H1 (cell line): ENCODE measurements around the gene CX3CL1. TPM values are rescaled to one million over a fixed set of nuclear protein-coding genes. Genes with fewer than 3 reads are reported as not detected.

Source experiments
- CTCF ChIA-PET: fragments of 300-600 bp; sonication (Branson Sonifier 250); formaldehyde crosslinking; loops from one replicate; lab custom pipeline; 2021; ENCODE audit not compliant: partially characterized antibody; lab: Charles Lee
- POLR2A ChIA-PET: fragments of 300-600 bp; sonication (Branson Sonifier 250); formaldehyde crosslinking; loops from one replicate; lab custom pipeline; 2021; ENCODE audit warnings: inconsistent platforms; ENCODE audit not compliant: partially characterized antibody; lab: Charles Lee
- DNase-seq, 2 experiments: peaks; one replicate each; pipeline versions ENCODE4 v3.0.0 to v3.0.0-alpha.2; 2010 to 2022; ENCODE audit warnings: low spot score in 2 of 2, low read depth in 1 of 2, mixed read lengths in 1 of 2
- FAIRE-seq: peaks from 2 replicates; lab custom pipeline; 2011; peaks lifted over from hg19 to GRCh38; lab: Jason Lieb, UNC
- H2AFZ ChIP-seq: 2 replicates; pipeline ENCODE4 v1.8.1; 2012; ENCODE audit warnings: low read length, inconsistent platforms
- H2AK5ac ChIP-seq: 2 replicates; pipeline ENCODE4 v1.6.1; 2013; ENCODE audit warnings: low read depth, low read length
- H2BK120ac ChIP-seq: replicated peaks from 2 replicates; pipeline ENCODE3; 2013; ENCODE audit warnings: low read depth, low read length, inconsistent platforms
- H2BK12ac ChIP-seq: 2 replicates; pipeline ENCODE4 v1.6.1; 2013; ENCODE audit warnings: low read depth, low read length
- H2BK15ac ChIP-seq: 2 replicates; pipeline ENCODE4 v1.6.1; 2013; ENCODE audit warnings: low read length
- H2BK20ac ChIP-seq: 2 replicates; pipeline ENCODE4 v1.6.1; 2013; ENCODE audit warnings: low read length
- H2BK5ac ChIP-seq: 2 replicates; pipeline ENCODE4 v1.6.1; 2013; ENCODE audit warnings: low read depth, low read length
- H3K14ac ChIP-seq: 2 replicates; pipeline ENCODE4 v1.6.1; 2013; ENCODE audit warnings: inconsistent platforms; ENCODE audit not compliant: insufficient read length
- H3K18ac ChIP-seq: 2 replicates; pipeline ENCODE4 v1.6.1; 2013; ENCODE audit warnings: low read length; ENCODE audit errors: extremely low read depth
- H3K23ac ChIP-seq: 2 replicates; pipeline ENCODE4 v1.6.1; 2013; ENCODE audit warnings: inconsistent platforms; ENCODE audit not compliant: insufficient read length
- H3K23me2 ChIP-seq: 2 replicates; pipeline ENCODE4 v1.6.1; 2013; ENCODE audit warnings: low read depth, low read length
- H3K27ac ChIP-seq: 2 replicates; pipeline ENCODE4 v1.6.1; 2011; ENCODE audit warnings: low read depth, low read length, inconsistent platforms
- H3K27me3 ChIP-seq, 4 experiments: replicated peaks in 1 of 4; 1 replicate in 1 of 4; 2 replicates in 3 of 4; pipeline versions ENCODE4 v1.6.1 to v1.8.1; 2011 to 2013; ENCODE audit warnings: low read length in 3 of 4, mild to moderate bottlenecking in 3 of 4, inconsistent platforms in 2 of 4, mixed read lengths in 2 of 4, moderate library complexity in 1 of 4; ENCODE audit not compliant: control insufficient read depth in 3 of 4, insufficient read depth in 3 of 4; ENCODE audit errors: extremely low read depth in 1 of 4
- H3K36me3 ChIP-seq, 4 experiments: 2 replicates each; pipeline versions ENCODE4 v1.6.1 to v1.8.1; 2011 to 2013; ENCODE audit warnings: mild to moderate bottlenecking in 4 of 4, low read length in 3 of 4, moderate library complexity in 2 of 4, control low read depth in 1 of 4, inconsistent platforms in 1 of 4; ENCODE audit not compliant: insufficient read depth in 4 of 4, control insufficient read depth in 2 of 4
- H3K4ac ChIP-seq: replicated peaks from 2 replicates; pipeline ENCODE3; 2013; ENCODE audit warnings: low read length, low read depth, mixed read lengths, inconsistent platforms; ENCODE audit not compliant: insufficient read length
- H3K4me1 ChIP-seq, 4 experiments: replicated peaks in 1 of 4; 1 replicate in 1 of 4; 2 replicates in 3 of 4; pipeline versions ENCODE4 v1.6.1 to v1.8.1; 2011 to 2013; ENCODE audit warnings: low read length in 3 of 4, inconsistent platforms in 2 of 4, mixed read lengths in 1 of 4; ENCODE audit not compliant: insufficient read depth in 4 of 4, control insufficient read depth in 3 of 4
- H3K4me2 ChIP-seq, 2 experiments: 2 replicates each; pipeline versions ENCODE4 v1.6.1 to v1.8.1; 2011 to 2013; ENCODE audit warnings: low read depth in 2 of 2, low read length in 2 of 2, control low read depth in 1 of 2, inconsistent platforms in 1 of 2, mild to moderate bottlenecking in 1 of 2; ENCODE audit not compliant: insufficient read depth in 1 of 2
- H3K4me3 ChIP-seq, 4 experiments: fragments of 200-600, 300-600 bp in 1 of 4; sonication (generic), shearing (Covaris generic), sonication (Bioruptor Twin) in 1 of 4; 2 replicates each; pipeline versions ENCODE4 v1.5.1 to v1.8.1; 2011 to 2016; ENCODE audit warnings: low read length in 4 of 4, low read depth in 3 of 4, control low read depth in 2 of 4, inconsistent platforms in 2 of 4, mild to moderate bottlenecking in 2 of 4, mixed read lengths in 1 of 4, moderate library complexity in 1 of 4; ENCODE audit not compliant: insufficient read depth in 2 of 4; ENCODE audit errors: extremely low read depth in 1 of 4
- H3K56ac ChIP-seq: replicated peaks from 2 replicates; pipeline ENCODE3; 2013; ENCODE audit warnings: low read depth, mild to moderate bottlenecking, mixed read lengths, low read length, inconsistent platforms; ENCODE audit not compliant: insufficient read length
- H3K79me1 ChIP-seq: 2 replicates; pipeline ENCODE4 v1.6.1; 2013; ENCODE audit warnings: low read depth, low read length, control low read depth
- H3K79me2 ChIP-seq, 2 experiments: 2 replicates each; pipeline versions ENCODE4 v1.6.1 to v1.8.1; 2012 to 2013; ENCODE audit warnings: low read length in 2 of 2, mild to moderate bottlenecking in 2 of 2, inconsistent platforms in 1 of 2; ENCODE audit not compliant: insufficient read depth in 2 of 2, control insufficient read depth in 1 of 2
- H3K9ac ChIP-seq, 4 experiments: replicated peaks in 1 of 4; 1 replicate in 1 of 4; 2 replicates in 3 of 4; pipeline versions ENCODE4 v1.6.1 to v1.8.1; 2011 to 2013; ENCODE audit warnings: low read depth in 3 of 4, low read length in 3 of 4, control low read depth in 2 of 4, mild to moderate bottlenecking in 2 of 4, moderate library complexity in 2 of 4, inconsistent platforms in 1 of 4; ENCODE audit errors: extremely low read depth in 1 of 4
- H3K9me3 ChIP-seq, 2 experiments: 2 replicates each; pipeline versions ENCODE4 v1.6.1 to v1.8.1; 2012 to 2013; ENCODE audit warnings: mild to moderate bottlenecking in 2 of 2, moderate library complexity in 2 of 2, control low read depth in 1 of 2, inconsistent platforms in 1 of 2, low read depth in 1 of 2, low read length in 1 of 2, mixed read lengths in 1 of 2; ENCODE audit not compliant: insufficient read depth in 2 of 2
- H4K20me1 ChIP-seq, 2 experiments: replicated peaks in 1 of 2; 2 replicates each; pipeline versions ENCODE3 to v1.8.1; 2011 to 2013; ENCODE audit warnings: inconsistent platforms in 2 of 2, low read length in 2 of 2, mild to moderate bottlenecking in 1 of 2; ENCODE audit not compliant: insufficient read depth in 2 of 2, control insufficient read depth in 1 of 2
- H4K5ac ChIP-seq: 2 replicates; pipeline ENCODE4 v1.6.1; 2013; ENCODE audit warnings: low read length, low read depth, mixed read lengths, inconsistent platforms; ENCODE audit not compliant: insufficient read length
- H4K8ac ChIP-seq: 2 replicates; pipeline ENCODE4 v1.8.0; 2013; ENCODE audit warnings: mild to moderate bottlenecking, moderate library complexity, low read length, inconsistent platforms; ENCODE audit not compliant: insufficient read depth; ENCODE audit errors: extremely low read depth
- H4K91ac ChIP-seq: replicated peaks from 2 replicates; pipeline ENCODE3; 2013; ENCODE audit warnings: low read length, mixed read lengths, inconsistent platforms; ENCODE audit not compliant: insufficient read length
- ASH2L ChIP-seq: fragments of 200-600, 300-600 bp; sonication (generic); IDR thresholded peaks from one replicate; pipeline ENCODE4 v1.7.1; 2017; ENCODE audit warnings: low read length
- SRF ChIP-seq: IDR thresholded peaks from 2 replicates; pipeline ENCODE4 v1.6.1; 2011; ENCODE audit warnings: mild to moderate bottlenecking, low read depth, low read length, moderate library complexity
- WGBS, 2 experiments: shearing (Covaris generic) in 1 of 2; methylation state at CpG; one replicate each; pipeline versions ENCODE4 v1.1.6 to v1.1.7; 2013 to 2015; ENCODE audit warnings: low lambda C conversion rate in 2 of 2, mixed read lengths in 2 of 2, inconsistent platforms in 1 of 2, low coverage in 1 of 2, missing lambda C conversion rate in 1 of 2; ENCODE audit not compliant: insufficient replicate concordance in 2 of 2, insufficient coverage in 1 of 2, insufficient read length in 1 of 2; ENCODE audit errors: extremely low coverage in 1 of 2, missing lambda C conversion rate in 1 of 2; 5-methylcytosine and 5-hydroxymethylcytosine counted together
- polyA plus RNA-seq, 7 experiments: library from polyadenylated mRNA; depleted of rRNA in 3 of 7; stranded (reverse) in 5 of 7; unstranded in 2 of 7; fragments of >200 nt in 5 of 7; fragments of 200-250 nt in 2 of 7; gene quantifications; 1 replicate in 5 of 7; 2 replicates in 1 of 7; 4 replicates in 1 of 7; pipeline versions ENCODE4 v1.2.1 to v1.2.3, GENCODE V29; 2011 to 2013; ENCODE audit warnings: missing spikeins in 2 of 7, mixed read lengths in 2 of 7
- total RNA-seq: library from RNA; stranded (reverse); fragmentation: NEBNext Ultra II Directional; extraction: Animal tissue kit (Norgen Biotek cat#: 25700); gene quantifications from 2 replicates; pipeline ENCODE4 v1.2.1, GENCODE V29; 2021

Gene CX3CL1
- total and polyA plus RNA-seq, 2 of the 8 experiments (the other 6 are each of a cell fraction or from before 2014, with no cell fraction given), result 1.4 to 3.0 TPM

DNA sequence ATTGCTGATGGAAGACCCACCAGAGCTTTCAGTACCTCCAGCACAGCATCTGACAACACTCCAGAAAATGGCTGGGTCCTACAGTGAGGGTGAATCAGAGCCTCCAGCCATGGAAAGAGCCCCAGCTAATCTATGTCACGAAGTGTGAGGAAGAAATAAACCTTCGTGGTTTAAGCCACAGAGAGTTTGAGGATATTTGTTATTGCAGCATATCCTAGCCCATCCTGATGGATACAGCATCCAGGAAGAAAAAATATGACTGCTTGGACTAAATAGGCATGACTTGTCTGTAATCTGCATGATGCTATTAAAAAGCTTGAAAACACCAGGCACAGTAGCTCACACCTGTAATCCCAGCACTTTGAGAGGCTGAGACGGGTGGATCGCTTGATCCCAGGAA is 19.0 kb downstream of the CX3CL1 start:
- peaks cover 6% of the 10 kb centered on the region for H3K23me2 ChIP-seq
- no peak overlapping the region for H2AFZ ChIP-seq
- H4K8ac ChIP-seq, result no peak overlapping the region
- CTCF ChIA-PET, result interaction anchor here (1.0 to 12.3 kb wide), 6 partner anchors 10 to 77 kb away, joined by 3 to 71 read pairs (median 4); partner anchors contain the start of genes CCL17 and CX3CL1
- H2BK15ac ChIP-seq, result no peak overlapping the region
- H3K79me1 ChIP-seq, result no peaks in the 10 kb centered on the region
- H3K36me3 ChIP-seq, result no peaks in the 10 kb centered on the region
- H3K18ac ChIP-seq, result no peak overlapping the region
- H2BK5ac ChIP-seq, result no peak overlapping the region
- H2BK120ac ChIP-seq, result no peak overlapping the region
- H2BK20ac ChIP-seq, result no peak overlapping the region
- H3K79me2 ChIP-seq, result no peaks in the 10 kb centered on the region
- POLR2A ChIA-PET, result no interaction called here
- H3K4me3 ChIP-seq, result no peak overlapping the region
- H4K91ac ChIP-seq, result no peak overlapping the region
- H2BK12ac ChIP-seq, result no peak overlapping the region
- no peak overlapping the region for H3K4ac ChIP-seq
- no peak overlapping the region for H3K23ac ChIP-seq
- 82% methylated on average over 4 of the region's 4 CpGs; no CpG with 5 or more reads in 1 of the 2 experiments for WGBS, 2 experiments
- no peak overlapping the region for H4K5ac ChIP-seq
- peaks cover 0 to 8% of the 10 kb centered on the region in 2 experiments for H4K20me1 ChIP-seq
- no peaks in the 10 kb centered on the region for H3K9me3 ChIP-seq
- no peak overlapping the region for H3K14ac ChIP-seq
- H3K56ac ChIP-seq, result no peak overlapping the region
- peaks cover 0 to 2% (median 1%) of the 10 kb centered on the region in 4 experiments; a peak in 1 of 7 replicates for H3K4me1 ChIP-seq
- no peak overlapping the region for H2AK5ac ChIP-seq
- FAIRE-seq, result no peak
- DNase-seq, result no peak
- H3K9ac ChIP-seq, result no peak overlapping the region
- H3K4me2 ChIP-seq, result no peak overlapping the region
- no peaks in the 10 kb centered on the region; a peak in 1 of 7 replicates for H3K27me3 ChIP-seq
- no peak overlapping the region for H3K27ac ChIP-seq
- TF ChIP-seq SRF, result no peak
- no peak for TF ChIP-seq ASH2L
